Endothelial cell of umbilical vein (primary cell): ENCODE results near the gene NLN. TPM values are rescaled to one million over a fixed set of nuclear protein-coding genes. Genes with fewer than 3 reads are reported as not detected.

Experiments used
- BruUV-seq: library from RNA; stranded (reverse); fragments of 400-500 nt; replicated peaks from 2 replicates; lab custom pipeline; 2021; lab: Mats Ljungman, UMichigan
- CTCF ChIA-PET: fragments of 300-600, 350-600 bp; sonication (Branson Sonifier 250); formaldehyde crosslinking; loops from one replicate; lab custom pipeline; 2021; ENCODE audit warnings: antibody characterized with exemption, inconsistent platforms; lab: Charles Lee
- POLR2A ChIA-PET: fragments of 300-600, 350-600 bp; sonication (Branson Sonifier 250); formaldehyde crosslinking; loops from one replicate; lab custom pipeline; 2021; ENCODE audit warnings: antibody characterized with exemption, inconsistent platforms; lab: Charles Lee
- DNase-seq: peaks from one replicate; pipeline ENCODE4 v3.0.0-alpha.2; 2011; ENCODE audit warnings: low read depth, low spot score
- FAIRE-seq: peaks from 2 replicates; lab custom pipeline; 2011; peaks lifted over from hg19 to GRCh38; lab: Jason Lieb, UNC
- H2AFZ ChIP-seq: 2 replicates; pipeline ENCODE4 v1.6.0; 2012; ENCODE audit warnings: low read depth, low read length, control low read depth, inconsistent platforms
- H3K27ac ChIP-seq: 2 replicates; pipeline ENCODE4 v1.5.1; 2011; ENCODE audit warnings: low read depth, mild to moderate bottlenecking, control low read depth, low read length, moderate library complexity; ENCODE audit not compliant: insufficient read depth
- H3K27me3 ChIP-seq, 2 experiments: 2 replicates each; pipeline versions ENCODE4 v1.6.0 to v1.6.1; 2011; ENCODE audit warnings: low read length in 2 of 2, mixed read lengths in 1 of 2; ENCODE audit not compliant: control insufficient read depth in 2 of 2, insufficient read depth in 2 of 2
- H3K36me3 ChIP-seq, 2 experiments: 2 replicates in 1 of 2; 3 replicates in 1 of 2; pipeline ENCODE4 v1.5.1; 2011; ENCODE audit warnings: low read length in 2 of 2, mild to moderate bottlenecking in 1 of 2, moderate library complexity in 1 of 2; ENCODE audit not compliant: control insufficient read depth in 2 of 2, insufficient read depth in 2 of 2; ENCODE audit errors: extremely low read depth in 1 of 2
- H3K4me1 ChIP-seq: 3 replicates; pipeline ENCODE4 v1.5.1; 2011; ENCODE audit warnings: mild to moderate bottlenecking, low read length; ENCODE audit not compliant: control insufficient read depth, insufficient read depth; ENCODE audit errors: extremely low read depth
- H3K4me2 ChIP-seq: 2 replicates; pipeline ENCODE4 v1.6.1; 2011; ENCODE audit warnings: low read length, control low read depth, mixed read lengths; ENCODE audit not compliant: insufficient read depth
- H3K4me3 ChIP-seq, 3 experiments: fragments of 200-600 bp in 1 of 3; sonication (generic), shearing (Covaris generic) in 1 of 3; replicated peaks in 1 of 3; 2 replicates each; pipeline ENCODE4 v1.5.1; 2011 to 2016; ENCODE audit warnings: control low read depth in 3 of 3, low read length in 3 of 3, mild to moderate bottlenecking in 2 of 3, inconsistent platforms in 1 of 3, low read depth in 1 of 3, moderate library complexity in 1 of 3; ENCODE audit not compliant: insufficient read depth in 1 of 3
- H3K79me2 ChIP-seq: 2 replicates; pipeline ENCODE4 v1.6.0; 2012; ENCODE audit warnings: low read length, inconsistent platforms; ENCODE audit not compliant: control insufficient read depth, insufficient read depth
- H3K9ac ChIP-seq: replicated peaks from 2 replicates; pipeline ENCODE3; 2011; ENCODE audit warnings: low read length, control low read depth; ENCODE audit not compliant: insufficient read depth; ENCODE audit errors: extremely low read depth
- H3K9me1 ChIP-seq: replicated peaks from 3 replicates; pipeline ENCODE4 v1.6.0; 2011; ENCODE audit warnings: mild to moderate bottlenecking, low read length; ENCODE audit not compliant: control insufficient read depth, insufficient read depth; ENCODE audit errors: extremely low read depth
- H3K9me3 ChIP-seq: replicated peaks from 2 replicates; pipeline ENCODE4 v1.5.1; 2012; ENCODE audit warnings: low read length, inconsistent platforms; ENCODE audit not compliant: control insufficient read depth, insufficient read depth
- H4K20me1 ChIP-seq: replicated peaks from 2 replicates; pipeline ENCODE3; 2011; ENCODE audit warnings: mild to moderate bottlenecking, low read length; ENCODE audit not compliant: control insufficient read depth, insufficient read depth; ENCODE audit errors: extremely low read depth
- EZH2 ChIP-seq: IDR thresholded peaks from 2 replicates; pipeline ENCODE4 v1.6.1; 2012; ENCODE audit warnings: borderline replicate concordance, low read depth, mild to moderate bottlenecking, moderate library complexity, low read length, inconsistent platforms; ENCODE audit not compliant: severe bottlenecking
- FOS ChIP-seq: IDR thresholded peaks from 2 replicates; pipeline ENCODE4 v1.6.1; 2011; ENCODE audit warnings: mild to moderate bottlenecking, low read length, moderate library complexity, borderline replicate concordance; ENCODE audit not compliant: insufficient read depth
- GATA2 ChIP-seq: IDR thresholded peaks from 2 replicates; pipeline ENCODE4 v1.7.0; 2011; ENCODE audit warnings: low read depth, mild to moderate bottlenecking, moderate library complexity, mixed read lengths, low read length; ENCODE audit not compliant: insufficient read length, insufficient read depth
- JUN ChIP-seq: IDR thresholded peaks from 2 replicates; pipeline ENCODE4 v1.6.1; 2011; ENCODE audit warnings: borderline replicate concordance, low read depth; ENCODE audit not compliant: insufficient read length, insufficient read depth
- MAX ChIP-seq: IDR thresholded peaks from 2 replicates; pipeline ENCODE4 v1.6.1; 2011; ENCODE audit not compliant: insufficient read depth, insufficient read length
- MYC ChIP-seq: IDR thresholded peaks from one replicate; pipeline ENCODE4 v1.6.1; 2011; ENCODE audit warnings: mild to moderate bottlenecking, low read depth, low read length
- POLR2A ChIP-seq: IDR thresholded peaks from 2 replicates; pipeline ENCODE4 v1.6.1; 2012; ENCODE audit warnings: low read depth, mild to moderate bottlenecking, control low read depth, low read length
- POLR2AphosphoS5 ChIP-seq: IDR thresholded peaks from 2 replicates; pipeline ENCODE4 v1.6.1; 2012; ENCODE audit warnings: low read depth, mild to moderate bottlenecking, control low read depth, low read length, moderate library complexity; ENCODE audit not compliant: insufficient read depth
- dilution Hi-C: fragments of 300-500 bp; cut with MboI; formaldehyde crosslinking; loops from one replicate; pipeline ENCODE4 v1.15.0; 2019; ENCODE audit warnings: low sequenced_read_pairs; ENCODE audit not compliant: extremely low pct_ligation_motif_present
- intact Hi-C: fragments of 100-400 bp; cut with micrococcal nuclease; formaldehyde crosslinking; loops from one replicate; pipeline ENCODE4 v1.10.0; 2022
- polyA plus RNA-seq, 4 experiments: library from polyadenylated mRNA; depleted of rRNA in 3 of 4; stranded (reverse) in 3 of 4; unstranded in 1 of 4; fragments of >200 nt; gene quantifications; 2 replicates each; pipeline versions ENCODE4 v1.2.1 to v1.2.3, GENCODE V29; 2011 to 2012; ENCODE audit warnings: missing spikeins in 1 of 4
- total RNA-seq: library from RNA; stranded (reverse); gene quantifications from 2 replicates; pipeline ENCODE4 v1.2.3, GENCODE V29; 2021
- TF ChIP-seq, protein P1 (sequence below), 2 donors: IDR thresholded peaks; 1 replicate in 1 of 2; 2 replicates in 1 of 2; pipeline ENCODE4 v1.5.1; 2011; ENCODE audit warnings: low read length in 2 of 2, mild to moderate bottlenecking in 2 of 2, moderate library complexity in 2 of 2, control low read depth in 1 of 2, inconsistent platforms in 1 of 2, low read depth in 1 of 2; ENCODE audit not compliant: insufficient read depth in 1 of 2; ENCODE audit errors: extremely low read depth in 1 of 2

The NLN gene
- total and polyA plus RNA-seq, 2 donors (not counting 3 experiments of a cell fraction or from before 2014, with no cell fraction given), result 14.2 to 63.3 TPM

DNA sequence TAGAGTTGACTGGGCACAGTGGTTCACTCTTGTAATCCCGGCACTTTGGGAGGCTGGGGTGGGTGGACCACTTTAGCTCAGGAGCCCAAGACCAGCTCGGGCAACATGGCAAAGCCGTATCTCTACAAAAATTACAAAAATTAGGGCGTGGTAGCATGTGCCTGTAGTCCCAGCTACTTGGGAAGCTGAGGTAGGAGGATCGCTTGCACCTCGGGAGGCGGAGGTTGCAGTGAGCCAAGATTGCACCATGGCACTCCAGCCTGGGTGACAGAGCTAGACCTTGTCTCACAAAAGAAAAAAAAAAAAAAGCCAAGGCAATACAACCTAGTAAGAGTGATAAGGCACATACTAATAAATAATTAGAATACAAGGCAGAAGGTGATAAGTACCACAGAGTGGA, 15.8 kb downstream of the NLN start:
- CTCF ChIA-PET, result no interaction called here
- no peak for FAIRE-seq

GRCh38 chr5:65738305-65738704, 16.3 kb downstream of the NLN start:
- FAIRE-seq, result no peak
- CTCF ChIA-PET, result no interaction called here
- peaks cover 56% of the 10 kb centered on the region for H3K79me2 ChIP-seq

More for the DNA sequence above, 15.8 kb downstream of the NLN start:
- Histone ChIP-seq H3K4me1 (peaks cover 6% of the 10 kb centered on the region), H3K27me3 (no peaks in the 10 kb centered on the region), H3K27ac (no peak overlapping the region), H3K36me3 (no peaks in the 10 kb centered on the region), H3K4me3 (no peak overlapping the region), H2AFZ (no peak overlapping the region), H3K9me1 (no peaks in the 10 kb centered on the region), H3K9ac (no peak overlapping the region), H4K20me1 (no peaks in the 10 kb centered on the region), H3K4me2 (no peak overlapping the region), H3K79me2 (peaks cover 56% of the 10 kb centered on the region), H3K9me3 (no peaks in the 10 kb centered on the region)
- intact Hi-C loops (no loop called here), dilution Hi-C loops (no loop called here)
- TF ChIP-seq JUN, result no peak
- no peak for TF ChIP-seq GATA2
- no peak for DNase-seq
- BruUV-seq, result no TSS peak
- POLR2A ChIA-PET, result no interaction called here

More at GRCh38 chr5:65738305-65738704, 16.3 kb downstream of the NLN start:
- no peak for TF ChIP-seq POLR2AphosphoS5
- TF ChIP-seq GATA2, result no peak
- TF ChIP-seq JUN, result no peak
- no peak for TF ChIP-seq EZH2
- no peak for TF ChIP-seq MAX
- TF ChIP-seq POLR2A, result no peak
- TF ChIP-seq MYC, result no peak
- TF ChIP-seq, protein P1, sequence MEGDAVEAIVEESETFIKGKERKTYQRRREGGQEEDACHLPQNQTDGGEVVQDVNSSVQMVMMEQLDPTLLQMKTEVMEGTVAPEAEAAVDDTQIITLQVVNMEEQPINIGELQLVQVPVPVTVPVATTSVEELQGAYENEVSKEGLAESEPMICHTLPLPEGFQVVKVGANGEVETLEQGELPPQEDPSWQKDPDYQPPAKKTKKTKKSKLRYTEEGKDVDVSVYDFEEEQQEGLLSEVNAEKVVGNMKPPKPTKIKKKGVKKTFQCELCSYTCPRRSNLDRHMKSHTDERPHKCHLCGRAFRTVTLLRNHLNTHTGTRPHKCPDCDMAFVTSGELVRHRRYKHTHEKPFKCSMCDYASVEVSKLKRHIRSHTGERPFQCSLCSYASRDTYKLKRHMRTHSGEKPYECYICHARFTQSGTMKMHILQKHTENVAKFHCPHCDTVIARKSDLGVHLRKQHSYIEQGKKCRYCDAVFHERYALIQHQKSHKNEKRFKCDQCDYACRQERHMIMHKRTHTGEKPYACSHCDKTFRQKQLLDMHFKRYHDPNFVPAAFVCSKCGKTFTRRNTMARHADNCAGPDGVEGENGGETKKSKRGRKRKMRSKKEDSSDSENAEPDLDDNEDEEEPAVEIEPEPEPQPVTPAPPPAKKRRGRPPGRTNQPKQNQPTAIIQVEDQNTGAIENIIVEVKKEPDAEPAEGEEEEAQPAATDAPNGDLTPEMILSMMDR (IDR thresholded peaks at IDR 0.05; ENCODE audit: extremely low read depth in 1 of 2, insufficient read depth in 1 of 2, low read depth in 1 of 2, low read length in 2 of 2), result no peak
- no peak for TF ChIP-seq FOS
- no peak for DNase-seq
- peaks cover 9% of the 10 kb centered on the region for H3K4me1 ChIP-seq
- no peak overlapping the region for H3K4me2 ChIP-seq
- dilution Hi-C loops (no loop called here), intact Hi-C loops (no loop called here)
- BruUV-seq, result no TSS peak
- H4K20me1 ChIP-seq, result no peaks in the 10 kb centered on the region
- H3K4me3 ChIP-seq, result no peak overlapping the region
- H3K27ac ChIP-seq, result no peak overlapping the region
- H3K9me3 ChIP-seq, result no peaks in the 10 kb centered on the region
- POLR2A ChIA-PET, result no interaction called here
- H3K9me1 ChIP-seq, result no peaks in the 10 kb centered on the region
- H3K9ac ChIP-seq, result no peak overlapping the region
- no peaks in the 10 kb centered on the region for H3K27me3 ChIP-seq
- H2AFZ ChIP-seq, result no peak overlapping the region
- no peaks in the 10 kb centered on the region for H3K36me3 ChIP-seq
